Endothelial cell of umbilical vein (primary cell): ENCODE data around the gene LCE4A. TPM values are rescaled to one million over a fixed set of nuclear protein-coding genes. Genes with fewer than 3 reads are reported as not detected.

Experiments
- BruUV-seq: library from RNA; stranded (reverse); fragments of 400-500 nt; replicated peaks from 2 replicates; lab custom pipeline; 2021; lab: Mats Ljungman, UMichigan
- CTCF ChIA-PET: fragments of 300-600, 350-600 bp; sonication (Branson Sonifier 250); formaldehyde crosslinking; loops from one replicate; lab custom pipeline; 2021; ENCODE audit warnings: antibody characterized with exemption, inconsistent platforms; lab: Charles Lee
- POLR2A ChIA-PET: fragments of 300-600, 350-600 bp; sonication (Branson Sonifier 250); formaldehyde crosslinking; loops from one replicate; lab custom pipeline; 2021; ENCODE audit warnings: antibody characterized with exemption, inconsistent platforms; lab: Charles Lee
- DNase-seq: peaks from one replicate; pipeline ENCODE4 v3.0.0-alpha.2; 2011; ENCODE audit warnings: low read depth, low spot score
- FAIRE-seq: peaks from 2 replicates; lab custom pipeline; 2011; peaks lifted over from hg19 to GRCh38; lab: Jason Lieb, UNC
- H2AFZ ChIP-seq: 2 replicates; pipeline ENCODE4 v1.6.0; 2012; ENCODE audit warnings: low read depth, low read length, control low read depth, inconsistent platforms
- H3K27ac ChIP-seq: 2 replicates; pipeline ENCODE4 v1.5.1; 2011; ENCODE audit warnings: low read depth, mild to moderate bottlenecking, control low read depth, low read length, moderate library complexity; ENCODE audit not compliant: insufficient read depth
- H3K27me3 ChIP-seq, 2 experiments: 2 replicates each; pipeline versions ENCODE4 v1.6.0 to v1.6.1; 2011; ENCODE audit warnings: low read length in 2 of 2, mixed read lengths in 1 of 2; ENCODE audit not compliant: control insufficient read depth in 2 of 2, insufficient read depth in 2 of 2
- H3K36me3 ChIP-seq, 2 experiments: 2 replicates in 1 of 2; 3 replicates in 1 of 2; pipeline ENCODE4 v1.5.1; 2011; ENCODE audit warnings: low read length in 2 of 2, mild to moderate bottlenecking in 1 of 2, moderate library complexity in 1 of 2; ENCODE audit not compliant: control insufficient read depth in 2 of 2, insufficient read depth in 2 of 2; ENCODE audit errors: extremely low read depth in 1 of 2
- H3K4me1 ChIP-seq: 3 replicates; pipeline ENCODE4 v1.5.1; 2011; ENCODE audit warnings: mild to moderate bottlenecking, low read length; ENCODE audit not compliant: control insufficient read depth, insufficient read depth; ENCODE audit errors: extremely low read depth
- H3K4me2 ChIP-seq: 2 replicates; pipeline ENCODE4 v1.6.1; 2011; ENCODE audit warnings: low read length, control low read depth, mixed read lengths; ENCODE audit not compliant: insufficient read depth
- H3K4me3 ChIP-seq, 3 experiments: fragments of 200-600 bp in 1 of 3; sonication (generic), shearing (Covaris generic) in 1 of 3; replicated peaks in 1 of 3; 2 replicates each; pipeline ENCODE4 v1.5.1; 2011 to 2016; ENCODE audit warnings: control low read depth in 3 of 3, low read length in 3 of 3, mild to moderate bottlenecking in 2 of 3, inconsistent platforms in 1 of 3, low read depth in 1 of 3, moderate library complexity in 1 of 3; ENCODE audit not compliant: insufficient read depth in 1 of 3
- H3K79me2 ChIP-seq: 2 replicates; pipeline ENCODE4 v1.6.0; 2012; ENCODE audit warnings: low read length, inconsistent platforms; ENCODE audit not compliant: control insufficient read depth, insufficient read depth
- H3K9ac ChIP-seq: replicated peaks from 2 replicates; pipeline ENCODE3; 2011; ENCODE audit warnings: low read length, control low read depth; ENCODE audit not compliant: insufficient read depth; ENCODE audit errors: extremely low read depth
- H3K9me1 ChIP-seq: replicated peaks from 3 replicates; pipeline ENCODE4 v1.6.0; 2011; ENCODE audit warnings: mild to moderate bottlenecking, low read length; ENCODE audit not compliant: control insufficient read depth, insufficient read depth; ENCODE audit errors: extremely low read depth
- H3K9me3 ChIP-seq: replicated peaks from 2 replicates; pipeline ENCODE4 v1.5.1; 2012; ENCODE audit warnings: low read length, inconsistent platforms; ENCODE audit not compliant: control insufficient read depth, insufficient read depth
- H4K20me1 ChIP-seq: replicated peaks from 2 replicates; pipeline ENCODE3; 2011; ENCODE audit warnings: mild to moderate bottlenecking, low read length; ENCODE audit not compliant: control insufficient read depth, insufficient read depth; ENCODE audit errors: extremely low read depth
- FOS ChIP-seq: IDR thresholded peaks from 2 replicates; pipeline ENCODE4 v1.6.1; 2011; ENCODE audit warnings: mild to moderate bottlenecking, low read length, moderate library complexity, borderline replicate concordance; ENCODE audit not compliant: insufficient read depth
- JUN ChIP-seq: IDR thresholded peaks from 2 replicates; pipeline ENCODE4 v1.6.1; 2011; ENCODE audit warnings: borderline replicate concordance, low read depth; ENCODE audit not compliant: insufficient read length, insufficient read depth
- dilution Hi-C: fragments of 300-500 bp; cut with MboI; formaldehyde crosslinking; loops from one replicate; pipeline ENCODE4 v1.15.0; 2019; ENCODE audit warnings: low sequenced_read_pairs; ENCODE audit not compliant: extremely low pct_ligation_motif_present
- intact Hi-C: fragments of 100-400 bp; cut with micrococcal nuclease; formaldehyde crosslinking; loops from one replicate; pipeline ENCODE4 v1.10.0; 2022
- polyA plus RNA-seq, 4 experiments: library from polyadenylated mRNA; depleted of rRNA in 3 of 4; stranded (reverse) in 3 of 4; unstranded in 1 of 4; fragments of >200 nt; gene quantifications; 2 replicates each; pipeline versions ENCODE4 v1.2.1 to v1.2.3, GENCODE V29; 2011 to 2012; ENCODE audit warnings: missing spikeins in 1 of 4
- total RNA-seq: library from RNA; stranded (reverse); gene quantifications from 2 replicates; pipeline ENCODE4 v1.2.3, GENCODE V29; 2021

The LCE4A gene
- total and polyA plus RNA-seq, 2 donors (not counting 3 experiments of a cell fraction or from before 2014, with no cell fraction given): not detected

DNA sequence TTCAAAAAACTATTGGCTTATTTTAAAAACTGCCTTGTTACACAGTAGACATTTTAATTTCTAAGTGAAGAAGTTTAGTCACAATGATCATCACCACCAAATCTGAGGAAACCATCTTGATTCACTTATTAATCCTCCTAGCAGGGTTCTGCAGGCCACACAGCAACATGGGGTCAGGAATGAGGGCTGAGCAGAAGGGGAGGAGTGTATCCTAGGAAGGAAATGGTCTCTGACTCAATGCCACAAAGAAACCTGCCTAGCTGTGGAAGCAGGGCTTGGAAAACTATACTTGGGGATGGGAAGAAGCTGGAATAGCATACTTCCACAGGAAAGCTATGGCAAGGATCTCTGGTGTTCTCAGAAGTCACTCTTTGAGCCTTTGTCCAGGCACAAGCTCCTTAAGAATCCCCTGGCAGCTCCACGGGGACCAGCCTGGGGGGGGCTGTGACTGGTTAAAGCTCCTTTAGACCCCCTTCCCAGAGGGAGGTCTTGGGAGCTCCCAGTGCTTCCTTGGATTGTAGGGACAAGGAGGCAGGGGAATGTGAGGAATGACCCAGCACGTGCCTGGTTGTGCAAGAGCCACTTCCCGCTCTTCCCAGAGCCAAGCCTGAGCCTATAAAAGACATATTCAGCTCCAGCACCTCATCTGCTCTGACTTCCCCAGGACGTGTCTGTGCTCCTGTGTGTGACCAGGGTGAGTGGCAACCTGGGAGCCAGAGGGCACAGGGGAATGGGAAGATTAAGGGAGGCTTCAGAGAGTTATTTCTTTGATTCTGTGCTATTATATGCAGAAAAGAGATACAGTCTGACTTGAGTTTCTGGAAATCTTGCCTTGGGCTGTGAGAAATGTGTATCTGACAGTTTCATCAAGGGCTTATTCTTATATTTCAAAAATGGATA lies 10.0 kb upstream of the LCE4A start, which contains the start of gene LCE2A:
Gene LCE2A, plus strand, starts transcription at position 645 of the 900 bp plus-strand sequence. CDS start 557 bp downstream, outside the sequence.
- H3K79me2 ChIP-seq: no peaks in the 10 kb centered on the region
- dilution Hi-C loops (no loop called here), intact Hi-C loops (no loop called here)
- H4K20me1 ChIP-seq: no peaks in the 10 kb centered on the region
- H3K9ac ChIP-seq: no peak within 1 kb of the TSS
- no peaks in the 10 kb centered on the region for H3K9me1 ChIP-seq
- FAIRE-seq: no peak
- no TSS peak for BruUV-seq
- no peaks in the 10 kb centered on the region for H3K36me3 ChIP-seq
- H3K27ac ChIP-seq: no peak within 1 kb of the TSS
- no peak within 1 kb of the TSS for H3K4me2 ChIP-seq
- H3K9me3 ChIP-seq: no peaks in the 10 kb centered on the region
- TF ChIP-seq JUN (no peak), FOS (peak; percentile 33)
- no peak for DNase-seq
- CTCF ChIA-PET: no interaction called here
- no peak within 1 kb of the TSS for H2AFZ ChIP-seq
- H3K4me1 ChIP-seq: no peaks in the 10 kb centered on the region
- H3K27me3 ChIP-seq: no peaks in the 10 kb centered on the region
- POLR2A ChIA-PET: interaction anchor here (0.8 kb wide), 1 partner anchor 173 kb away, joined by 3 read pairs; no protein-coding TSS in a partner anchor
- no peak within 1 kb of the TSS for H3K4me3 ChIP-seq

DNA sequence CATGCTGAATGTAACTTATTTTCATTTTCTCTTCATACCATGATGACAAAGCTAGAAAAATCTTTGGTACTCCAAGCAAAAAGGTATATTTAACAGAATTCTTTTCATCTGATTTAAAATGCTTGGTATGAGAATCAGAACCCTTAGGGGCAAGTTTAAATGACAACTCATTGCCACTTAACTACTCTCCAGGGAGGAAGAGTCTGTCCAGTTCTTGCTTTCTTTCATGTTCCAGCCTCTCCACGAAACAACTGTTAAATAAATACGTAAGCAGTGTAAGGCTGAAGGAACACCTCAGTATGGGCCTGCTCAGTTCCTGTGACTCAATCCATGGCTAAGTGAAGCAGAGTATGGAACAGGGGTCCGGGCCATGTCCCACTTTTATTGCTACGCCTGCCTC lies 8.2 kb upstream of the LCE4A start:
- Histone ChIP-seq H2AFZ (no peak overlapping the region), H3K9ac (no peak overlapping the region), H3K9me1 (no peaks in the 10 kb centered on the region), H4K20me1 (no peaks in the 10 kb centered on the region), H3K4me3 (no peak overlapping the region), H3K9me3 (no peaks in the 10 kb centered on the region), H3K4me2 (no peak overlapping the region), H3K27ac (no peak overlapping the region), H3K36me3 (no peaks in the 10 kb centered on the region), H3K79me2 (no peaks in the 10 kb centered on the region), H3K27me3 (no peaks in the 10 kb centered on the region), H3K4me1 (no peaks in the 10 kb centered on the region)
- FAIRE-seq: no peak
- BruUV-seq: no TSS peak
- dilution Hi-C loops: no loop called here
- ChIA-PET CTCF (no interaction called here), POLR2A (no interaction called here)
- no peak for DNase-seq
- TF ChIP-seq JUN (no peak), FOS (no peak)
- intact Hi-C loops: no loop called here
